ENCODE measurements around the gene ENPP3.

DNA sequence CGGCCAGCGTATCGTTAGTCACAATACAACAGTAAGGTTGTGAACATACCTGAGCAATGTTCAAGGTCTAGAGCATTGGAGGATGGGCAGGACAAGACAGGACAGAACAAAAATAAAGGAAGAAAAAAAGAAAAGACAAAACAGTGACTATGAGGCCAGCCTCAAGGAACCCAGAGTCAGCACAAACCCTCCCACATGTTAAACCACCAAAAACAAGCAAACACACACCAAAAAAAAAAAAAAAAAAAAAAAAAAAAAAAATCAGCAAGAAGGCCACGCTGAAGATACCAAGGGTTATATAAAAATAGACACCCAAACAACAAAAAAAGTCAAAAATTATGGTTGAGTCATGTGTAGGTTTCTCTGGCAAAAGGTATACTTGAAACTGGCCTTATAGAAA lies 21.8 kb upstream of the ENPP3 start:
- TF ChIP-seq, protein P1, sequence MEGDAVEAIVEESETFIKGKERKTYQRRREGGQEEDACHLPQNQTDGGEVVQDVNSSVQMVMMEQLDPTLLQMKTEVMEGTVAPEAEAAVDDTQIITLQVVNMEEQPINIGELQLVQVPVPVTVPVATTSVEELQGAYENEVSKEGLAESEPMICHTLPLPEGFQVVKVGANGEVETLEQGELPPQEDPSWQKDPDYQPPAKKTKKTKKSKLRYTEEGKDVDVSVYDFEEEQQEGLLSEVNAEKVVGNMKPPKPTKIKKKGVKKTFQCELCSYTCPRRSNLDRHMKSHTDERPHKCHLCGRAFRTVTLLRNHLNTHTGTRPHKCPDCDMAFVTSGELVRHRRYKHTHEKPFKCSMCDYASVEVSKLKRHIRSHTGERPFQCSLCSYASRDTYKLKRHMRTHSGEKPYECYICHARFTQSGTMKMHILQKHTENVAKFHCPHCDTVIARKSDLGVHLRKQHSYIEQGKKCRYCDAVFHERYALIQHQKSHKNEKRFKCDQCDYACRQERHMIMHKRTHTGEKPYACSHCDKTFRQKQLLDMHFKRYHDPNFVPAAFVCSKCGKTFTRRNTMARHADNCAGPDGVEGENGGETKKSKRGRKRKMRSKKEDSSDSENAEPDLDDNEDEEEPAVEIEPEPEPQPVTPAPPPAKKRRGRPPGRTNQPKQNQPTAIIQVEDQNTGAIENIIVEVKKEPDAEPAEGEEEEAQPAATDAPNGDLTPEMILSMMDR (IDR thresholded peaks at IDR 0.05; ENCODE audit: poor library complexity), result no peak
- no peak for TF ChIP-seq EZH2phosphoT487 (IDR thresholded peaks at IDR 0.05; ENCODE audit: low read depth, severe bottlenecking, unreplicated experiment)
- no peak for TF ChIP-seq EZH2 (IDR thresholded peaks at IDR 0.05; ENCODE audit: borderline replicate concordance)

Data from hepatocyte (in vitro differentiated cells).